Astrocyte of the spinal cord (primary cell): ENCODE measurements around the gene CAMK2G.

Experiments used
- DNase-seq: peaks from one replicate; pipeline ENCODE4 v3.0.0; 2011; ENCODE audit warnings: low read depth, low spot score
- H3K4me3 ChIP-seq: 2 replicates; pipeline ENCODE4 v1.5.1; 2011; ENCODE audit warnings: low read depth, mild to moderate bottlenecking, low read length, moderate library complexity
- CTCF ChIP-seq: IDR thresholded peaks from 2 replicates; pipeline ENCODE4 v1.5.1; 2012; ENCODE audit warnings: low read depth, mild to moderate bottlenecking, low read length, inconsistent platforms
- in situ Hi-C: cut with HindIII; loops from 2 replicates; pipeline ENCODE4 v1.10.0; 2017; ENCODE audit warnings: low sequenced_read_pairs

The CAMK2G gene

GRCh38 chr10:73889014-73889413 lies 14.7 kb upstream of the CAMK2G start:
- DNase-seq, result peak; percentile 79
- in situ Hi-C loops, result no loop called here
- no peak for TF ChIP-seq CTCF
- no peak overlapping the region for H3K4me3 ChIP-seq

DNA sequence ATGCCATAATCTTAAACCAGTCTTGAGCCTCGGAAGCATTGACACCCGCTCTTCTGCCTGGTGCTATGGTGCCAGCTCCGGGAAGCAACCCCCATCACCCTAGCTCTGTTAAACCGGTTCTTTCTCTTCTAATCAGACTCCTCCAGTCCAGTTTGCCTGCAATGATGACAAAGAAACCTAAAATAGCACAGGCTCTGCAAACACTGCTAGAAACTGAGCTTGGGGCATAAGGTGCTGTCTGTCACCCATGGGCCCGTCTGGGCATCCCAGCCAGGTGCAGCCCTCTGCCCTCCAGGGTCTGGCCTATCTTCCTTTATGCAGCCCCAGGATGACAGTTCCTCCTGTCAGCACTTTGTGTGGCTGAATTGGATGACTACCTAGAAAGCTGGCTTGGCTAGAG lies 14.2 kb upstream of the CAMK2G start:
- TF ChIP-seq CTCF, result no peak
- H3K4me3 ChIP-seq, result no peak overlapping the region
- in situ Hi-C loops, result no loop called here
- DNase-seq, result no peak

DNA sequence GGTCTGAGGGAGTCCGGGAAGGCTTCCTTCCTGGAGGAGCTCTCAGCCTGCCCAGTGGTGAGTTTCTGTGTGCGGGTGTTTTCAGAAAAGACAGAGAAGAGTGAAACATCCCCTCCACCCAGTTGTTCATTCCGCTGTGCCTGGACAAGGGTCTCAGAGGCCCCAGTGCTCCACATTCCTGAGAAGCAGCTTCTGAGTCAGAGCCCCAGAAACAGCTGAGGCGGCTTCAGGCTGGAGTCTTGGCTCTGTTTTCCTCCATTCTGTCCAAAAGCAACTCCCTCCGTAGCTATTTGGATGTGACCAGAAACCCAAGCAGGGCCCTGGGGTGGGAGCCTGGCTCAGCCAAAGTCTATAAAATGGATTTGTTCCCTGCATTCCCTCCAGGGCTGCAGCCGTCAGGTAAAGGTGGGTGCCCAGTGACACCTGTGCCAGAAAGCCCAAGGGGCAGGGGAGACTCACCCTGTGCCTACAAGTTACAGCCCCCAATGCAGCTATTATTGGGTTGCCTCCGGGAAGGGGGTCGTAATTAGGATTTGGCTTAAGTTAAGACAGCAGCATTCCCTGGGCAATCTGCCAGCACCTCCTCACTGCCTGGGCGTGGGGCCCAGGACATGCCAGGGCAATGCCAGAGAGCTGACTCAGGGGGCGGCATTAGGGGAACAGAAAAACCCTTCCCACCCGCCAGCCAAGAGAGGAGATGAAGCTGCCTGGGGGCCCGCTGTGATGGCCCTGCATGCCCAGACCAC lies 13.1 kb upstream of the CAMK2G start:
- H3K4me3 ChIP-seq, result no peak overlapping the region
- in situ Hi-C loops, result no loop called here
- TF ChIP-seq CTCF, result no peak
- DNase-seq, result peak; percentile 94

- no peak overlapping the region for H3K4me3 ChIP-seq
- DNase-seq, result no peak
- in situ Hi-C loops, result no loop called here
- TF ChIP-seq CTCF, result no peak
These were observed 12.4 kb upstream of the CAMK2G start for GRCh38 chr10:73886661-73887293.

DNA sequence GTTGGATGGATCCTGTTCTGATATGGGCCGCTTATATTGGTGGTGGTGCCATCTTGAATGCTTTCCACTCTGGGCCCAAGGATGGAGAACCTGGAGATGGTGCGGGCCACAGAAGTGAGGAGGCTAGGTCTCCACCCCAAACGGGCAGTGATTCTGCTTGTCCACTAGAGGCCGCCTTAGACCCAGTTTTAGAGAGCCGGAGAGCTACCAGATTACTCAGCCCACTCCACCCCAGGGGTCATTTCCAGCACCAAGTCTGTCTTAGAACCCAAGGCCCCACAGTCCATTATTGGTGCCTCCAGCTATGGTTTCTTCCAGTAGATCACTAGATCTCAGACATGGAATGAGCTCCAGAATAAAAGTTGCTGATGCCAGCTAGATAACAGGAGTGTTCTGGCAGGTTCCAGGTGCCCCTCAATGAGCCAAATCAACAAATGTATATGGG lies 11.8 kb upstream of the CAMK2G start:
- in situ Hi-C loops, result no loop called here
- no peak overlapping the region for H3K4me3 ChIP-seq
- peak; percentile 86 for TF ChIP-seq CTCF
- DNase-seq, result peak; percentile 82

GRCh38 chr10:73884017-73884416 lies 9.7 kb upstream of the CAMK2G start:
- in situ Hi-C loops, result no loop called here
- TF ChIP-seq CTCF, result no peak
- no peak overlapping the region for H3K4me3 ChIP-seq
- no peak for DNase-seq
